Endometrium (tissue), 2 donors: ENCODE data around the gene REEP5.
"Not testable (repeated sequence)": the region's sequence is repeated elsewhere in the genome, so short reads cannot be mapped to it uniquely, and the experiment has no call there.

Source experiments
- FAIRE-seq: peaks from 2 replicates; lab custom pipeline; 2012; peaks lifted over from hg19 to GRCh38; lab: Jason Lieb, UNC
- donor health status: control.
- donor health status: control.

The REEP5 gene

GRCh38 chr5:112933105-112933504 lies 11.1 kb upstream of the REEP5 start:
- no peak for FAIRE-seq

GRCh38 chr5:112931473-112931872 lies 9.4 kb upstream of the REEP5 start:
- no peak for FAIRE-seq

- FAIRE-seq, result no peak
These were observed 8.0 kb upstream of the REEP5 start for GRCh38 chr5:112930082-112930344.

GRCh38 chr5:112929336-112930081 lies 7.5 kb upstream of the REEP5 start:
- FAIRE-seq, result no peak

GRCh38 chr5:112923988-112924387 lies 2.0 kb upstream of the REEP5 start:
- FAIRE-seq, result no peak

GRCh38 chr5:112923148-112923917 lies 1.3 kb upstream of the REEP5 start:
- FAIRE-seq, result no peak

GRCh38 chr5:112921026-112921832 lies 798 bp downstream of the REEP5 start:
- FAIRE-seq, result no peak

- FAIRE-seq, result no peak
These were observed 2.1 kb downstream of the REEP5 start for GRCh38 chr5:112919972-112920371.

GRCh38 chr5:112918679-112919078 lies 3.3 kb downstream of the REEP5 start:
- no peak for FAIRE-seq

GRCh38 chr5:112918136-112918535 lies 3.9 kb downstream of the REEP5 start:
- FAIRE-seq, result no peak

GRCh38 chr5:112917453-112917995 lies 4.5 kb downstream of the REEP5 start:
- no peak for FAIRE-seq

- no peak for FAIRE-seq
These were observed 6.2 kb downstream of the REEP5 start for GRCh38 chr5:112915831-112916230.

GRCh38 chr5:112914584-112914983 lies 7.4 kb downstream of the REEP5 start:
- no peak for FAIRE-seq

- FAIRE-seq, result no peak
These were observed 11.5 kb downstream of the REEP5 start for GRCh38 chr5:112910529-112910928.

- no peak for FAIRE-seq
These were observed 13.2 kb downstream of the REEP5 start for GRCh38 chr5:112908854-112909253.

- no peak for FAIRE-seq
These were observed 14.8 kb downstream of the REEP5 start for GRCh38 chr5:112907166-112907631.

GRCh38 chr5:112906637-112907036 lies 15.4 kb downstream of the REEP5 start:
- FAIRE-seq, result no peak

GRCh38 chr5:112904996-112905395 lies 17.0 kb downstream of the REEP5 start:
- FAIRE-seq, result not testable (repeated sequence)

- no peak for FAIRE-seq
These were observed 19.5 kb downstream of the REEP5 start for GRCh38 chr5:112902561-112902960.

GRCh38 chr5:112895682-112896081 lies 26.3 kb downstream of the REEP5 start:
- no peak for FAIRE-seq

- FAIRE-seq, result no peak
These were observed 29.3 kb downstream of the REEP5 start for GRCh38 chr5:112892776-112893175.

- FAIRE-seq, result not testable (repeated sequence)
These were observed 30.0 kb downstream of the REEP5 start for GRCh38 chr5:112892066-112892465.

- no peak for FAIRE-seq
These were observed 35.1 kb downstream of the REEP5 start for GRCh38 chr5:112886975-112887374.
